NT2/D1 (cell line): ENCODE results near the gene KLHL29.

ENCODE experiments used
- SUZ12 ChIP-seq: IDR thresholded peaks from 2 replicates; pipeline ENCODE4 v1.6.1; 2011; ENCODE audit not compliant: insufficient read length, insufficient read depth; ENCODE audit errors: extremely low read depth
- YY1 ChIP-seq: IDR thresholded peaks from 2 replicates; pipeline ENCODE4 v1.6.1; 2011; ENCODE audit not compliant: insufficient read length, insufficient read depth
- ZNF274 ChIP-seq: IDR thresholded peaks from 2 replicates; pipeline ENCODE4 v1.6.1; 2011; ENCODE audit warnings: mild to moderate bottlenecking, low read depth, low read length

DNA sequence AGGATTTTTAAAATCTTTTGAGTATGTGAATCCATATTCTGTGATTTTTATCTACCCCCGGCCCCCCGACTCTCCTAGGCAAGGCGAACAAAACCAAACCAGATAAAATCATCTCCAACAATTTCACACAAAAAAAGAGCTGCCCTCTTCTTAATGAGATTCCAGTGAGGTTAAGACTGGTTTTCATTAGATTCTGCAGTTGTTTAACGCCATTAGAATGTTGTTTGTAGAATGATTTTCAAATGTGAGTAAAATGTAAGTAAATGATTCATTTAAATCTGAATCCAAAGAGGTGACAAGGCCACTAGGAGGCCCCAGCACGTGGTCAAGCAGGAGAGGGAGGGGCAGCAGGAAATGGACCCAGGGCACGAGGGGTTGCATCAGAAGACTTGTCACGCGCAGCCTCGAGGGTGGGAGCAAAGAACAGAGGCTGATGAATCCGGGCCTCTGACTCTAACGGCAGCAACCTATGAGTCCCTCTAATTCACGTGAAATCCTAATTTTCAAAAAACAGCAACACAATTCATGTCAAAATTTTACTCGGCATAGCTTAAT lies 24.3 kb upstream of the KLHL29 start:
- no peak for TF ChIP-seq ZNF274
- no peak for TF ChIP-seq YY1
- TF ChIP-seq SUZ12 = no peak
